ENCODE data around the gene SIGLEC7.

DNA sequence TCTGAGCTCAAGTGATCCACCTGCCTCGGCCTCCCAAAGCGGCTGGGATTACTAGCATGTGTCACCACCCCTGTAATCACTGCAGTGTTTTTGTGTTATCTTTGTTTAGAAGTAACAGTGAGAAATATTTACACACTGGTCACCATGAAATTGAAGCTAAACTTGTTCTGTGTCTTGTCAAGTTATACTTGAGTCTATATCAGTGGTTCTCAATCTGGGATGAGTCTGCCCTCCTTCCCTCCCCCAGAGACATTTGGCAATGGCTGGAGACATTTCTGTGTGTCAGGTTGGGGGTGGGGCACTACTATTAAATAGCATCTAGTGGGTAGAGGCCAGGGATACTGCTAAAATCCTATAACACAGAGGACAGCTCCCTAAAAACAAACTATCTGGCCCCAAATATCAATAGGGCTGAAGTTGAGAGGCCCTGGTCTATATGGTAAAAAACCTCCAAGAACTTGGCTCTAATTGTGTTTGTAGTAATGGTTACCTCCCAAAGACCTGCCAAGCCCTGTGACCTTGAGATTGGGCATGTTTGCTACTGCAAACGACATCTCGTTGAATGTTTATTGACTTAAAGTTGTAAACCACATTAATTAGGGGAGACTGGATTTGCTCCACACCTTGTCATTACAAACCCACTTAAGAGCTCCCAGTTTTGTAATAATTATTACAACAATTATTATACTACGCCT, 40.8 kb upstream of the SIGLEC7 start:
- TF ChIP-seq, protein P1, sequence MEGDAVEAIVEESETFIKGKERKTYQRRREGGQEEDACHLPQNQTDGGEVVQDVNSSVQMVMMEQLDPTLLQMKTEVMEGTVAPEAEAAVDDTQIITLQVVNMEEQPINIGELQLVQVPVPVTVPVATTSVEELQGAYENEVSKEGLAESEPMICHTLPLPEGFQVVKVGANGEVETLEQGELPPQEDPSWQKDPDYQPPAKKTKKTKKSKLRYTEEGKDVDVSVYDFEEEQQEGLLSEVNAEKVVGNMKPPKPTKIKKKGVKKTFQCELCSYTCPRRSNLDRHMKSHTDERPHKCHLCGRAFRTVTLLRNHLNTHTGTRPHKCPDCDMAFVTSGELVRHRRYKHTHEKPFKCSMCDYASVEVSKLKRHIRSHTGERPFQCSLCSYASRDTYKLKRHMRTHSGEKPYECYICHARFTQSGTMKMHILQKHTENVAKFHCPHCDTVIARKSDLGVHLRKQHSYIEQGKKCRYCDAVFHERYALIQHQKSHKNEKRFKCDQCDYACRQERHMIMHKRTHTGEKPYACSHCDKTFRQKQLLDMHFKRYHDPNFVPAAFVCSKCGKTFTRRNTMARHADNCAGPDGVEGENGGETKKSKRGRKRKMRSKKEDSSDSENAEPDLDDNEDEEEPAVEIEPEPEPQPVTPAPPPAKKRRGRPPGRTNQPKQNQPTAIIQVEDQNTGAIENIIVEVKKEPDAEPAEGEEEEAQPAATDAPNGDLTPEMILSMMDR (IDR thresholded peaks at IDR 0.05), result no peak
- TF ChIP-seq POLR2A (IDR thresholded peaks at IDR 0.05; ENCODE audit: low read depth) (no peak), POLR2AphosphoS5 (IDR thresholded peaks at IDR 0.05) (no peak), EP300 (IDR thresholded peaks at IDR 0.05) (no peak)

All from esophagus muscularis mucosa (tissue), 4 donors.